K562 (cell line): ENCODE measurements around the gene CFAP58. TPM values are rescaled to one million over a fixed set of nuclear protein-coding genes. Genes with fewer than 3 reads are reported as not detected.
A peak's percentile ranks its signal among the peaks of the same experiment; 100 is the strongest.

Experiments
- ATAC-seq: fragments of 200-7000 bp; cut with Tn5 transposase; 3 replicates; pipeline ENCODE4 v1.9.1; 2020; ENCODE audit warnings: moderate library complexity
- BruUV-seq: library from RNA; stranded (reverse); fragments of 400-500 nt; replicated peaks from 2 replicates; lab custom pipeline; 2021; lab: Mats Ljungman, UMichigan
- CTCF ChIA-PET: fragments of 300-600 bp; formaldehyde crosslinking; extraction: SDS; loops from one replicate; lab custom pipeline; 2021; ENCODE audit warnings: low intra/inter-chr PET ratio; lab: Yijun Ruan, JAX
- POLR2A ChIA-PET: fragments of 300-600, 350-650 bp; sonication (Branson Sonifier 250); formaldehyde crosslinking; extraction: SDS; loops from one replicate; lab custom pipeline; 2021; ENCODE audit warnings: antibody characterized with exemption, inconsistent platforms; lab: Yijun Ruan, JAX
- DNase-seq, 4 experiments: peaks; one replicate each; pipeline versions ENCODE4 v3.0.0 to v3.0.0-alpha.2; 2011 to 2018; ENCODE audit warnings: low spot score in 3 of 4, mixed read lengths in 3 of 4; ENCODE audit errors: extremely low read depth in 1 of 4
- FAIRE-seq: peaks from 2 replicates; lab custom pipeline; 2011; peaks lifted over from hg19 to GRCh38; lab: Jason Lieb, UNC
- H2AFZ ChIP-seq: 2 replicates; pipeline ENCODE4 v1.6.0; 2011; ENCODE audit warnings: low read depth, low read length, control low read depth, inconsistent platforms
- H3K27ac ChIP-seq: fragments of 200-600 bp; 3 replicates; pipeline ENCODE4 v1.8.0; 2011; ENCODE audit warnings: low read depth, mild to moderate bottlenecking, control low read depth, inconsistent platforms, low read length, moderate library complexity, mixed read lengths; ENCODE audit errors: extremely low read depth
- H3K27me3 ChIP-seq, 2 experiments: fragments of 300-600 bp in 1 of 2; 2 replicates in 1 of 2; 3 replicates in 1 of 2; pipeline versions ENCODE4 v1.6.0 to v1.8.0; 2011; ENCODE audit warnings: inconsistent platforms in 2 of 2, low read length in 2 of 2, mild to moderate bottlenecking in 1 of 2, mixed read lengths in 1 of 2, moderate library complexity in 1 of 2; ENCODE audit not compliant: control insufficient read depth in 2 of 2, insufficient read depth in 2 of 2
- H3K36me3 ChIP-seq: fragments of 300-600 bp; 3 replicates; pipeline ENCODE4 v1.8.0; 2011; ENCODE audit warnings: mild to moderate bottlenecking, low read length, inconsistent platforms; ENCODE audit not compliant: control insufficient read depth, insufficient read depth
- H3K4me1 ChIP-seq, 2 experiments: fragments of 200-600 bp in 1 of 2; replicated peaks in 1 of 2; 2 replicates in 1 of 2; 3 replicates in 1 of 2; pipeline versions ENCODE4 v1.5.1 to v1.8.0; 2011; ENCODE audit warnings: inconsistent platforms in 2 of 2, low read length in 2 of 2, mild to moderate bottlenecking in 1 of 2, mixed read lengths in 1 of 2, moderate library complexity in 1 of 2; ENCODE audit not compliant: control insufficient read depth in 2 of 2, insufficient read depth in 2 of 2
- H3K4me2 ChIP-seq: 2 replicates; pipeline ENCODE4 v1.6.1; 2011; ENCODE audit warnings: low read length, control low read depth, inconsistent platforms, mixed read lengths; ENCODE audit not compliant: insufficient read depth
- H3K4me3 ChIP-seq: fragments of 200-600 bp; sonication (generic), shearing (Covaris generic); 2 replicates; pipeline ENCODE4 v1.5.1; 2016; ENCODE audit warnings: control low read depth, inconsistent platforms
- H3K79me2 ChIP-seq: fragments of 200-600 bp; 3 replicates; pipeline ENCODE4 v1.8.0; 2011; ENCODE audit warnings: low read length, inconsistent platforms; ENCODE audit not compliant: control insufficient read depth, insufficient read depth
- H3K9ac ChIP-seq, 2 experiments: 2 replicates each; pipeline versions ENCODE4 v1.6.0 to v1.6.1; 2011; ENCODE audit warnings: low read depth in 2 of 2, low read length in 2 of 2, control low read depth in 1 of 2, inconsistent platforms in 1 of 2, mild to moderate bottlenecking in 1 of 2, mixed read lengths in 1 of 2; ENCODE audit not compliant: insufficient read depth in 1 of 2
- H3K9me1 ChIP-seq: one replicate; pipeline ENCODE4 v1.6.0; 2011; ENCODE audit warnings: inconsistent platforms, mild to moderate bottlenecking, low read length, moderate library complexity; ENCODE audit not compliant: control insufficient read depth, insufficient read depth
- H3K9me3 ChIP-seq: replicated peaks from 2 replicates; pipeline ENCODE4 v1.5.1; 2011; ENCODE audit warnings: low read depth, low read length, inconsistent platforms; ENCODE audit not compliant: control insufficient read depth, insufficient read depth
- H4K20me1 ChIP-seq: replicated peaks from 2 replicates; pipeline ENCODE4 v1.6.1; 2011; ENCODE audit warnings: low read length, inconsistent platforms, mixed read lengths; ENCODE audit not compliant: control insufficient read depth, insufficient read depth
- ATF6 ChIP-seq: sonication (generic); formaldehyde crosslinking; IDR thresholded peaks from 2 replicates; pipeline ENCODE4 v1.4.0; 2020; ENCODE audit warnings: mild to moderate bottlenecking, missing genetic modification reagents
- FOSL1 ChIP-seq: fragments of 200-800 bp; sonication (Bioruptor generic); conservative IDR thresholded peaks from 2 replicates; pipeline ENCODE4 v1.6.1; 2016; ENCODE audit warnings: missing genetic modification characterization, missing compliant biosample characterization
- NCOA2 ChIP-seq, 2 experiments: fragments of 450-650 bp; IDR thresholded peaks; 2 replicates each; pipeline ENCODE4 v1.6.1; 2018; ENCODE audit warnings: mild to moderate bottlenecking in 2 of 2, moderate library complexity in 1 of 2; ENCODE audit not compliant: partially characterized antibody in 2 of 2
- NFRKB ChIP-seq: fragments of 450-650 bp; IDR thresholded peaks from 2 replicates; pipeline ENCODE4 v1.6.1; 2016; ENCODE audit warnings: low read depth
- WGBS: fragments of 100-300 bp; shearing (Covaris generic); methylation state at CpG from one replicate; pipeline ENCODE4 v1.1.6; 2016; ENCODE audit warnings: low coverage, mixed read lengths; ENCODE audit not compliant: insufficient coverage; ENCODE audit errors: missing lambda C conversion rate; 5-methylcytosine and 5-hydroxymethylcytosine counted together
- in situ Hi-C: fragments of 300-500 bp; cut with MboI; formaldehyde crosslinking; loops from 4 replicates; pipeline ENCODE4 v1.15.0; 2018; ENCODE audit warnings: inconsistent platforms, mixed read lengths
- intact Hi-C: fragments of 100-400 bp; cut with micrococcal nuclease; formaldehyde crosslinking; loops from 2 replicates; pipeline ENCODE4 v1.14.2; 2022
- polyA plus RNA-seq, 8 experiments: library from polyadenylated mRNA; depleted of rRNA in 4 of 8; stranded (reverse) in 5 of 8; unstranded in 3 of 8; fragments of >200 nt; fragmentation: Nextera tagmentation in 2 of 8; fragmentation: Illumina TruSeq in 1 of 8; extraction: Ambion mirVana in 2 of 8; extraction: Trizol in 1 of 8; gene quantifications; 2 replicates each; pipeline versions ENCODE4 v1.2.1 to v1.2.3, GENCODE V29; 2011 to 2014; ENCODE audit warnings: inconsistent platforms in 1 of 8, missing spikeins in 1 of 8
- total RNA-seq, 7 experiments: library from RNA; depleted of rRNA in 6 of 7; stranded (reverse); fragments of >200 nt in 6 of 7; fragmentation: Illumina TruSeq in 2 of 7; extraction: Trizol in 2 of 7; gene quantifications; 2 replicates each; pipeline versions ENCODE4 v1.2.1 to v1.2.3, GENCODE V29; 2011 to 2021; ENCODE audit warnings: low replicate concordance in 1 of 7

The CFAP58 gene
- total and polyA plus RNA-seq, 9 of the 15 experiments (the other 6 are each of a cell fraction or from before 2014, with no cell fraction given): 0.08 to 2.0 (median 0.71) TPM

DNA sequence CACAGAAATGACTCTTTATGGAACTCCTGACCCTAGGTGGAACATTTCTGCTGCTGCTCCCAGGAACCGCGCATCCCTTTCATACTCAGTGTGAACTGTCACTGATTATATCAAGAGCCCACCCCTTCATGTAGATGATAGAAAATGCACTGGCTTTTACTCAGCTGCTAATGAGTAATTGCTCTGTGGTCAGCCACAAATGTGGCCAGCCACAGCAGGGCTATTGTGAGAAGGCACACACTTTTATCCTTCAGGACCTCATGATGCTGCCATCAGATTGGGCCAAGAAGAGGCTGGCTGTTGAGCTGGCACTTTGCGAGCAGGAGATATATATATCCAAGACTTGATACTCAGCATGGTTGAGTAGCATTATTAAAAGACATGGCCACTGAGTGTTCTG, 124.7 kb downstream of the CFAP58 start:
- intact Hi-C loops: no loop called here
- Histone ChIP-seq H3K9me3 (no peaks in the 10 kb centered on the region), H3K4me1 (no peaks in the 10 kb centered on the region), H3K79me2 (no peaks in the 10 kb centered on the region), H3K9ac (no peak overlapping the region), H4K20me1 (no peaks in the 10 kb centered on the region; the same call in 1 of the 2 replicates), H3K27ac (no peak overlapping the region), H2AFZ (no peak overlapping the region), H3K36me3 (no peaks in the 10 kb centered on the region), H3K4me2 (no peak overlapping the region), H3K27me3 (no peaks in the 10 kb centered on the region; a peak in 1 of 5 replicates), H3K9me1 (no peaks in the 10 kb centered on the region), H3K4me3 (no peak overlapping the region)
- ChIA-PET CTCF (no interaction called here), POLR2A (no interaction called here)
- DNase-seq (no peak), FAIRE-seq (no peak), ATAC-seq (no peak)
- in situ Hi-C loops: no loop called here
- 0% methylated on average over 2 of the region's 3 CpGs for WGBS
- BruUV-seq: no TSS peak
- TF ChIP-seq NFRKB (no peak), NCOA2 (IDR thresholded peaks at IDR 0.05; ENCODE audit: partially characterized antibody in 2 of 2) (no peak)
- TF ChIP-seq, all 486 proteins: peak for 0

- H3K4me2 ChIP-seq: no peak overlapping the region
- ATAC-seq (no peak), FAIRE-seq (no peak), DNase-seq (no peak)
- H3K9me1 ChIP-seq: no peaks in the 10 kb centered on the region
- H3K4me3 ChIP-seq: no peak overlapping the region
- H3K27me3 ChIP-seq: no peaks in the 10 kb centered on the region; a peak in 1 of 5 replicates
- no peak overlapping the region for H3K27ac ChIP-seq
- H3K9me3 ChIP-seq: no peaks in the 10 kb centered on the region
- TF ChIP-seq ATF6 (CRISPR knock-in tag): no peak
- TF ChIP-seq FOSL1 (tag): 0 out of 2 replicates have a peak, but pooled peaks have one; percentile 30
- H3K9ac ChIP-seq: no peak overlapping the region
- no TSS peak for BruUV-seq
- in situ Hi-C loops: no loop called here
- CTCF ChIA-PET: no interaction called here
- no peaks in the 10 kb centered on the region for H3K36me3 ChIP-seq
- intact Hi-C loops: no loop called here
- H3K4me1 ChIP-seq: no peaks in the 10 kb centered on the region
- H3K79me2 ChIP-seq: no peaks in the 10 kb centered on the region
- whole genome bisulfite sequencing: 0% methylated on average over 5 of the region's 6 CpGs
- POLR2A ChIA-PET: interaction anchor here (0.6 kb wide), 1 partner anchor 1086 kb away, joined by 4 read pairs; no protein-coding TSS in a partner anchor
- no peaks in the 10 kb centered on the region; the same call in 1 of the 2 replicates for H4K20me1 ChIP-seq
- no peak overlapping the region for H2AFZ ChIP-seq
Measured at GRCh38 chr10:104479906-104480593, 126.4 kb downstream of the CFAP58 start.
